ENCODE data around the gene CAMK1D.

Gene CAMK1D

GRCh38 chr10:12594448-12594944 is 245.1 kb downstream of the CAMK1D start:
- DNase-seq (ENCODE audit: extremely low read depth, low read depth): no peak
- TF ChIP-seq CTCF (IDR thresholded peaks at IDR 0.05; ENCODE audit: low read depth, low read length): no peak

GRCh38 chr10:12595936-12596576 is 246.7 kb downstream of the CAMK1D start:
- TF ChIP-seq CTCF (IDR thresholded peaks at IDR 0.05; ENCODE audit: low read depth, low read length): no peak
- DNase-seq (ENCODE audit: extremely low read depth, low read depth): no peak

- TF ChIP-seq CTCF (IDR thresholded peaks at IDR 0.05; ENCODE audit: low read depth, low read length): no peak
- no peak for DNase-seq (ENCODE audit: extremely low read depth, low read depth)
Observed at GRCh38 chr10:12597176-12597575, 247.8 kb downstream of the CAMK1D start.

- no peak for DNase-seq (ENCODE audit: extremely low read depth, low read depth)
- TF ChIP-seq CTCF (IDR thresholded peaks at IDR 0.05; ENCODE audit: low read depth, low read length): no peak
Observed at GRCh38 chr10:12597788-12598765, 248.7 kb downstream of the CAMK1D start.

GRCh38 chr10:12600652-12601051 is 251.3 kb downstream of the CAMK1D start:
- no peak for DNase-seq (ENCODE audit: extremely low read depth, low read depth)
- TF ChIP-seq CTCF (IDR thresholded peaks at IDR 0.05; ENCODE audit: low read depth, low read length): no peak

GRCh38 chr10:12602521-12602920 is 253.2 kb downstream of the CAMK1D start:
- TF ChIP-seq CTCF (IDR thresholded peaks at IDR 0.05; ENCODE audit: low read depth, low read length): no peak
- DNase-seq (ENCODE audit: extremely low read depth, low read depth): no peak

Measured in AG09319 (cell line).